H9 (cell line): ENCODE data around the gene HCRTR2. TPM values are rescaled to one million over a fixed set of nuclear protein-coding genes. Genes with fewer than 3 reads are reported as not detected.

Experiments
- DNase-seq: peaks from one replicate; pipeline ENCODE4 v3.0.0-alpha.2; 2017
- H2AFZ ChIP-seq: one replicate; pipeline ENCODE4 v1.6.1; 2013; ENCODE audit warnings: mild to moderate bottlenecking, low read length, control low read depth, moderate library complexity
- H2AK5ac ChIP-seq: 2 replicates; pipeline ENCODE4 v1.6.1; 2013; ENCODE audit warnings: low read length, control low read depth, mixed read lengths; ENCODE audit not compliant: insufficient read length
- H2BK120ac ChIP-seq: one replicate; pipeline ENCODE4 v1.6.1; 2013; ENCODE audit warnings: low read depth, mild to moderate bottlenecking, low read length, control low read depth, inconsistent platforms; ENCODE audit not compliant: poor library complexity, severe bottlenecking
- H2BK12ac ChIP-seq: 2 replicates; pipeline ENCODE4 v1.6.1; 2013; ENCODE audit warnings: low read length, control low read depth, mixed read lengths, low read depth; ENCODE audit not compliant: insufficient read length
- H2BK15ac ChIP-seq: 2 replicates; pipeline ENCODE4 v1.6.1; 2013; ENCODE audit warnings: low read depth, low read length, control low read depth
- H2BK20ac ChIP-seq: one replicate; pipeline ENCODE4 v1.6.1; 2013; ENCODE audit warnings: low read depth, mild to moderate bottlenecking, low read length, control low read depth, inconsistent platforms; ENCODE audit not compliant: poor library complexity, severe bottlenecking
- H2BK5ac ChIP-seq: 2 replicates; pipeline ENCODE4 v1.6.1; 2013; ENCODE audit warnings: low read length, control low read depth, mixed read lengths; ENCODE audit not compliant: insufficient read length
- H3K14ac ChIP-seq: 2 replicates; pipeline ENCODE4 v1.6.1; 2013; ENCODE audit warnings: low read length, control low read depth; ENCODE audit not compliant: insufficient read depth
- H3K18ac ChIP-seq: 2 replicates; pipeline ENCODE4 v1.6.1; 2013; ENCODE audit warnings: low read depth, mild to moderate bottlenecking, mixed read lengths, low read length, control low read depth; ENCODE audit not compliant: insufficient read length
- H3K23ac ChIP-seq: 2 replicates; pipeline ENCODE4 v1.6.1; 2013; ENCODE audit warnings: low read length, control low read depth, mixed read lengths, low read depth; ENCODE audit not compliant: insufficient read length
- H3K23me2 ChIP-seq: 2 replicates; pipeline ENCODE4 v1.6.1; 2013; ENCODE audit warnings: low read depth, mild to moderate bottlenecking, mixed read lengths, low read length, control low read depth; ENCODE audit not compliant: insufficient read length, poor library complexity, severe bottlenecking
- H3K27ac ChIP-seq: 2 replicates; pipeline ENCODE4 v1.5.1; 2013; ENCODE audit warnings: low read length, control low read depth, mixed read lengths, low read depth; ENCODE audit not compliant: insufficient read length
- H3K27me3 ChIP-seq: 2 replicates; pipeline ENCODE4 v1.6.1; 2013; ENCODE audit warnings: low read length, control low read depth, inconsistent platforms; ENCODE audit not compliant: insufficient read depth
- H3K4ac ChIP-seq: 2 replicates; pipeline ENCODE4 v1.6.1; 2013; ENCODE audit warnings: low read depth, mild to moderate bottlenecking, control low read depth, inconsistent platforms, low read length, moderate library complexity
- H3K4me1 ChIP-seq: 2 replicates; pipeline ENCODE4 v1.6.1; 2013; ENCODE audit warnings: low read length, control low read depth, inconsistent platforms; ENCODE audit not compliant: insufficient read depth
- H3K4me2 ChIP-seq: 2 replicates; pipeline ENCODE4 v1.6.1; 2013; ENCODE audit warnings: low read length, control low read depth, mixed read lengths; ENCODE audit not compliant: insufficient read length, insufficient read depth
- H3K56ac ChIP-seq: 2 replicates; pipeline ENCODE4 v1.6.1; 2013; ENCODE audit warnings: low read depth, mild to moderate bottlenecking, mixed read lengths, low read length, control low read depth; ENCODE audit not compliant: insufficient read length
- H3K79me1 ChIP-seq: 2 replicates; pipeline ENCODE4 v1.6.1; 2013; ENCODE audit warnings: low read depth, mild to moderate bottlenecking, moderate library complexity, low read length, control low read depth, inconsistent platforms; ENCODE audit not compliant: insufficient read depth, poor library complexity, severe bottlenecking
- H3K79me2 ChIP-seq: 2 replicates; pipeline ENCODE4 v1.6.1; 2013; ENCODE audit warnings: low read length, control low read depth, inconsistent platforms; ENCODE audit not compliant: insufficient read depth
- H3K9ac ChIP-seq: 2 replicates; pipeline ENCODE4 v1.6.1; 2013; ENCODE audit warnings: low read length, control low read depth, mixed read lengths; ENCODE audit not compliant: insufficient read length; ENCODE audit errors: extremely low read depth
- H3K9me3 ChIP-seq: one replicate; pipeline ENCODE4 v1.6.1; 2013; ENCODE audit warnings: low read depth, low read length, inconsistent platforms; ENCODE audit not compliant: control insufficient read depth
- H3T11ph ChIP-seq: one replicate; pipeline ENCODE4 v1.6.1; 2013; ENCODE audit warnings: mild to moderate bottlenecking, low read length, control low read depth, inconsistent platforms
- H4K20me1 ChIP-seq: one replicate; pipeline ENCODE4 v1.6.1; 2013; ENCODE audit not compliant: control insufficient read depth, insufficient read length, insufficient read depth
- H4K5ac ChIP-seq: 2 replicates; pipeline ENCODE4 v1.6.1; 2013; ENCODE audit warnings: low read depth, mild to moderate bottlenecking, mixed read lengths, low read length, control low read depth; ENCODE audit not compliant: insufficient read length
- H4K8ac ChIP-seq: replicated peaks from 2 replicates; pipeline ENCODE4 v1.6.1; 2013; ENCODE audit warnings: low read length, control low read depth, mixed read lengths, low read depth; ENCODE audit not compliant: insufficient read length
- H4K91ac ChIP-seq: 2 replicates; pipeline ENCODE4 v1.6.1; 2013; ENCODE audit warnings: low read depth, mild to moderate bottlenecking, moderate library complexity, mixed read lengths, low read length, control low read depth; ENCODE audit not compliant: insufficient read length
- H3K27ac Mint-ChIP-seq, 3 experiments: 2 replicates in 2 of 3; 3 replicates in 1 of 3; pipeline ENCODE4 v1.8.0; 2020 to 2021; ENCODE audit warnings: mixed read lengths in 3 of 3, mild to moderate bottlenecking in 1 of 3, moderate library complexity in 1 of 3
- H3K27me3 Mint-ChIP-seq: 2 replicates; pipeline ENCODE4 v1.8.0; 2021; ENCODE audit warnings: low read depth, mild to moderate bottlenecking, moderate library complexity, mixed read lengths
- H3K36me3 Mint-ChIP-seq, 3 experiments: 2 replicates in 2 of 3; 3 replicates in 1 of 3; pipeline ENCODE4 v1.8.0; 2020 to 2021; ENCODE audit warnings: low read depth in 3 of 3, mixed read lengths in 3 of 3; ENCODE audit not compliant: insufficient read depth in 1 of 3
- H3K4me1 Mint-ChIP-seq, 2 experiments: 2 replicates each; pipeline ENCODE4 v1.8.0; 2020; ENCODE audit warnings: mixed read lengths in 2 of 2
- H3K4me3 Mint-ChIP-seq, 2 experiments: 2 replicates in 1 of 2; 3 replicates in 1 of 2; pipeline ENCODE4 v1.8.0; 2020 to 2021; ENCODE audit warnings: mild to moderate bottlenecking in 2 of 2, mixed read lengths in 2 of 2, moderate library complexity in 1 of 2
- H3K9me3 Mint-ChIP-seq, 2 experiments: 2 replicates in 1 of 2; 3 replicates in 1 of 2; pipeline ENCODE4 v1.8.0; 2020; ENCODE audit warnings: mild to moderate bottlenecking in 2 of 2, mixed read lengths in 2 of 2, moderate library complexity in 1 of 2
- total RNA-seq: library from RNA; stranded (reverse); gene quantifications from 2 replicates; pipeline ENCODE4 v1.2.1, GENCODE V29; 2021
- TF ChIP-seq, protein P1 (sequence below): fragments of 200-600 bp; sonication (generic); conservative IDR thresholded peaks from 3 replicates; pipeline ENCODE4 v1.8.0; 2021; ENCODE audit warnings: antibody characterized with exemption, mild to moderate bottlenecking

Gene HCRTR2
- total RNA-seq, 1 experiment from 2014 or later: not detected

- Histone ChIP-seq H3K23me2 (no peaks in the 10 kb centered on the region), H3K23ac (no peak overlapping the region), H3K4me1 (no peaks in the 10 kb centered on the region), H2AFZ (no peak overlapping the region), H3K56ac (no peak overlapping the region), H3T11ph (no peak overlapping the region), H3K14ac (no peak overlapping the region), H4K5ac (no peak overlapping the region), H3K79me1 (no peaks in the 10 kb centered on the region), H3K27ac (no peak overlapping the region), H3K79me2 (no peaks in the 10 kb centered on the region), H3K9ac (no peak overlapping the region), H2BK120ac (no peak overlapping the region), H3K18ac (no peak overlapping the region), H3K4ac (no peak overlapping the region), H2BK20ac (no peak overlapping the region), H3K27me3 (no peaks in the 10 kb centered on the region), H3K9me3 (no peaks in the 10 kb centered on the region), H3K4me2 (no peak overlapping the region), H4K20me1 (no peaks in the 10 kb centered on the region), H2BK5ac (no peak overlapping the region), H4K91ac (no peak overlapping the region), H2BK15ac (no peak overlapping the region), H4K8ac (no peak overlapping the region), H2BK12ac (no peak overlapping the region), H2AK5ac (no peak overlapping the region)
- H3K27me3 Mint-ChIP-seq: no peaks in the 10 kb centered on the region
- no peaks in the 10 kb centered on the region; a peak in 1 of 7 replicates for H3K36me3 Mint-ChIP-seq
- TF ChIP-seq, protein P1, sequence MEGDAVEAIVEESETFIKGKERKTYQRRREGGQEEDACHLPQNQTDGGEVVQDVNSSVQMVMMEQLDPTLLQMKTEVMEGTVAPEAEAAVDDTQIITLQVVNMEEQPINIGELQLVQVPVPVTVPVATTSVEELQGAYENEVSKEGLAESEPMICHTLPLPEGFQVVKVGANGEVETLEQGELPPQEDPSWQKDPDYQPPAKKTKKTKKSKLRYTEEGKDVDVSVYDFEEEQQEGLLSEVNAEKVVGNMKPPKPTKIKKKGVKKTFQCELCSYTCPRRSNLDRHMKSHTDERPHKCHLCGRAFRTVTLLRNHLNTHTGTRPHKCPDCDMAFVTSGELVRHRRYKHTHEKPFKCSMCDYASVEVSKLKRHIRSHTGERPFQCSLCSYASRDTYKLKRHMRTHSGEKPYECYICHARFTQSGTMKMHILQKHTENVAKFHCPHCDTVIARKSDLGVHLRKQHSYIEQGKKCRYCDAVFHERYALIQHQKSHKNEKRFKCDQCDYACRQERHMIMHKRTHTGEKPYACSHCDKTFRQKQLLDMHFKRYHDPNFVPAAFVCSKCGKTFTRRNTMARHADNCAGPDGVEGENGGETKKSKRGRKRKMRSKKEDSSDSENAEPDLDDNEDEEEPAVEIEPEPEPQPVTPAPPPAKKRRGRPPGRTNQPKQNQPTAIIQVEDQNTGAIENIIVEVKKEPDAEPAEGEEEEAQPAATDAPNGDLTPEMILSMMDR: no peak
- no peaks in the 10 kb centered on the region for H3K9me3 Mint-ChIP-seq
- H3K27ac Mint-ChIP-seq: no peak overlapping the region
- H3K4me1 Mint-ChIP-seq: peaks cover 11 to 12% of the 10 kb centered on the region in 2 experiments
- DNase-seq: no peak
- H3K4me3 Mint-ChIP-seq: no peak overlapping the region
Measured at GRCh38 chr6:55141611-55142010, 32.7 kb upstream of the HCRTR2 start.
